Measurements from ENCODE around the gene TLX2.

TLX2 gene

DNA sequence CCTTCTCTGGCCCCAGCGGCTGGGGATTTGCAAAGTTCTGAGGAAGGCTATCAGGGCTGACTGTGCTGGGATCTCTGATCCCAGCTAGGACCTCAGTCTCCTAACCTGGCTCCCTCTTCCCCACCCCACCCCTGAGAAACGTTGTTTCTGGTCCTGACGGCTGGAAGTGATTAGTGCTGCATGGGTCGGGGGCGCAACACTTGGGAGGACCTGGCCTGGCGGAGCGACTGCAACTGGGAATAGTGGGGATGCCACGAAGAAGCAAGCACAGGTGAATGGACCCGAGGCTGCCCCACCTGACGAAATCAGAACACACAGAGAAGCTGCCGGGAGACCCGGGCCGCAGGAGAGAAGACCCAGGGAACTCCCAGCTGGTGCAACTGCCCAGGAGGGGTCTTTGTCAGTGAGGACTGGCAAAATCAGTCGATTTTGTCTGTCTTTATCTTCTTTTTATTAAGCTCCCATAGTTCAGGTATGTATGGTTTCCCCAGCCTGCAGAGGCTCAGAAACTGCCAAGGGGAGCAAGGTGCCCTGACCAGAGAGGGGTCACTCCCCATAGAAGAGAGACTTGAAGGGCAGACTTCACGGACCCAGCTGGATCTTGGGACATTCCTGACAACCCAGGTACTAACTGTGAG, 14.2 kb upstream of the TLX2 start:
- H2AFZ ChIP-seq (ENCODE audit: low read depth, low read length, severe bottlenecking), result no peak overlapping the region
- no peaks in the 10 kb centered on the region for H3K9me3 ChIP-seq (ENCODE audit: insufficient read depth, low read length)
- H3K4me3 ChIP-seq (ENCODE audit: insufficient read depth, low read length, poor library complexity, severe bottlenecking), result no peak overlapping the region
- H3K27ac ChIP-seq (ENCODE audit: low read depth, low read length), result no peak overlapping the region
- no peaks in the 10 kb centered on the region for H3K27me3 ChIP-seq (ENCODE audit: low read length)
- no peak overlapping the region for H3K9ac ChIP-seq (ENCODE audit: low read length)
- TF ChIP-seq, protein P1, sequence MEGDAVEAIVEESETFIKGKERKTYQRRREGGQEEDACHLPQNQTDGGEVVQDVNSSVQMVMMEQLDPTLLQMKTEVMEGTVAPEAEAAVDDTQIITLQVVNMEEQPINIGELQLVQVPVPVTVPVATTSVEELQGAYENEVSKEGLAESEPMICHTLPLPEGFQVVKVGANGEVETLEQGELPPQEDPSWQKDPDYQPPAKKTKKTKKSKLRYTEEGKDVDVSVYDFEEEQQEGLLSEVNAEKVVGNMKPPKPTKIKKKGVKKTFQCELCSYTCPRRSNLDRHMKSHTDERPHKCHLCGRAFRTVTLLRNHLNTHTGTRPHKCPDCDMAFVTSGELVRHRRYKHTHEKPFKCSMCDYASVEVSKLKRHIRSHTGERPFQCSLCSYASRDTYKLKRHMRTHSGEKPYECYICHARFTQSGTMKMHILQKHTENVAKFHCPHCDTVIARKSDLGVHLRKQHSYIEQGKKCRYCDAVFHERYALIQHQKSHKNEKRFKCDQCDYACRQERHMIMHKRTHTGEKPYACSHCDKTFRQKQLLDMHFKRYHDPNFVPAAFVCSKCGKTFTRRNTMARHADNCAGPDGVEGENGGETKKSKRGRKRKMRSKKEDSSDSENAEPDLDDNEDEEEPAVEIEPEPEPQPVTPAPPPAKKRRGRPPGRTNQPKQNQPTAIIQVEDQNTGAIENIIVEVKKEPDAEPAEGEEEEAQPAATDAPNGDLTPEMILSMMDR (IDR thresholded peaks at IDR 0.05; ENCODE audit: insufficient read depth, low read length, poor library complexity, severe bottlenecking), result no peak
- H4K20me1 ChIP-seq (ENCODE audit: low read depth, low read length), result no peaks in the 10 kb centered on the region
- H3K36me3 ChIP-seq (ENCODE audit: low read length), result no peaks in the 10 kb centered on the region
- no peaks in the 10 kb centered on the region for H3K79me2 ChIP-seq (ENCODE audit: insufficient read depth, low read length)
- no peaks in the 10 kb centered on the region for H3F3A ChIP-seq (ENCODE audit: insufficient read depth)
- H3K4me2 ChIP-seq (ENCODE audit: low read depth, low read length, poor library complexity, severe bottlenecking), result no peak overlapping the region
- no peaks in the 10 kb centered on the region for H3K9me2 ChIP-seq (replicated peaks; ENCODE audit: insufficient read depth, low read length)

DNA sequence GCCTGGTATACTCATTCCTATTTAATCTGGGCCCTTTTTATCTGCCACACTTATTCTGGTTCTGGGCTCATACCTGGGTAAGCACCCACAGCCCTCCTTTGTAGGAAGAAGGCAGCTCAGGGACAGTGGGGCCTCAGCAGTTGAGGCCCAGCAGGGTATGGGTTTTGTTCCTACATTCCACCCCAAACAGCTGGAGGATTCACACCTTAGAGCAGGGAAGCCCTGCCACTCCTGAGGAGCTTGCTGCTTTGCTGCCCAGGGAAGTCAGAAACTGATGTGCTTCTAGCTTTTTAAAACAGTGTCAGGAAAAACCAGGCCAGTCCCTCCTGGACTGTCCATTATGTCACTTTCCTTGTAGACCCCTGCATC, 13.7 kb upstream of the TLX2 start:
- Histone ChIP-seq H3K4me3 (ENCODE audit: insufficient read depth, low read length, poor library complexity, severe bottlenecking) (no peak overlapping the region), H3K36me3 (ENCODE audit: low read length) (no peaks in the 10 kb centered on the region), H3K4me2 (ENCODE audit: low read depth, low read length, poor library complexity, severe bottlenecking) (no peak overlapping the region), H2AFZ (ENCODE audit: low read depth, low read length, severe bottlenecking) (no peak overlapping the region), H3K9me2 (replicated peaks; ENCODE audit: insufficient read depth, low read length) (no peaks in the 10 kb centered on the region), H3K79me2 (ENCODE audit: insufficient read depth, low read length) (no peaks in the 10 kb centered on the region), H3F3A (ENCODE audit: insufficient read depth) (no peaks in the 10 kb centered on the region), H4K20me1 (ENCODE audit: low read depth, low read length) (no peaks in the 10 kb centered on the region), H3K9me3 (ENCODE audit: insufficient read depth, low read length) (no peaks in the 10 kb centered on the region), H3K9ac (ENCODE audit: low read length) (no peak overlapping the region), H3K27ac (ENCODE audit: low read depth, low read length) (no peak overlapping the region), H3K27me3 (ENCODE audit: low read length) (no peaks in the 10 kb centered on the region)
- no peak for TF ChIP-seq EZH2phosphoT487 (conservative IDR thresholded peaks at IDR 0.05; ENCODE audit: low read length)

DNA sequence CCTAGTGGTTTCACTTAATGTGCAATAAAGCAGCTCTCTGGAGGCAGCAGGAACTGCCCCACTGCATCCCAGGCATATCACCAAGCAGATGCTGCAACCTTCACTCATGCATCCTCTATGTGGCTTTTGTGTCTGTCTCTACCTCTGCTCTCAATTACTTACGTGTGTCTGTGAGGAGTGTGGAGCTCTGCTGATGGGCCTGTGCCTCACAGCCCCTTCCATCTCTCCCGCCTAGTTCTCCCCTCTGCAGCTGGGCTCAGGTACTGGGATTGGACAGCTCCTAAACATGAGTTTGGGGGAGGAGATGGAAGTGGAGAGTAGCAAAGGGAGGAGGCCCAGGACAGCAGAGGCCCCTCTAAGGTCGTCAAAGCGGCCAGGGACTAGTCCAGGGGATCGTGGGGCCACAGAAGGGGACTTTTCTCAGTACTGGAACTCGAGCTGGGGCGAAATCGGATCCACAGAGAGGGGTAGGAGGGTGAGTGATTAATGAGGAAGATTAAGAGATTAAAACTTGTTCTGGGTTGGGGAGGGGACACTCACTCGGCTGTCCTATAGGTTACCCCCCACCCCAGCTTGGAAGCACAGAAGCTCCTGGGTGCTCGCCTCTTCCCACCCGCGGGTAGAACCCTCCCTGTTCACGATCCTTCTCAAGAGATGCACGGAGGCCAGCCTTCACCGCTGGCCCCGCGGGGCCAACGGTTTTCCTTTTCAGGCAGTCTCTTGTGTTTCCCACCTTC, 12.7 kb upstream of the TLX2 start:
- no peak overlapping the region for H3K4me3 ChIP-seq (ENCODE audit: insufficient read depth, low read length, poor library complexity, severe bottlenecking)

More for the DNA sequence above, 12.7 kb upstream of the TLX2 start:
- H3F3A ChIP-seq (ENCODE audit: insufficient read depth), result no peaks in the 10 kb centered on the region
- no peaks in the 10 kb centered on the region for H3K9me3 ChIP-seq (ENCODE audit: insufficient read depth, low read length)
- H4K20me1 ChIP-seq (ENCODE audit: low read depth, low read length), result no peaks in the 10 kb centered on the region
- H3K9ac ChIP-seq (ENCODE audit: low read length), result no peak overlapping the region
- no peaks in the 10 kb centered on the region for H3K27me3 ChIP-seq (ENCODE audit: low read length)
- no peak for TF ChIP-seq EZH2phosphoT487 (conservative IDR thresholded peaks at IDR 0.05; ENCODE audit: low read length)
- TF ChIP-seq, protein P1 (IDR thresholded peaks at IDR 0.05; ENCODE audit: insufficient read depth, low read length, poor library complexity, severe bottlenecking), result no peak
- no peak overlapping the region for H2AFZ ChIP-seq (ENCODE audit: low read depth, low read length, severe bottlenecking)
- no peak overlapping the region for H3K4me2 ChIP-seq (ENCODE audit: low read depth, low read length, poor library complexity, severe bottlenecking)
- no peak overlapping the region for H3K27ac ChIP-seq (ENCODE audit: low read depth, low read length)
- no peaks in the 10 kb centered on the region for H3K9me2 ChIP-seq (replicated peaks; ENCODE audit: insufficient read depth, low read length)
- H3K36me3 ChIP-seq (ENCODE audit: low read length), result no peaks in the 10 kb centered on the region
- H3K79me2 ChIP-seq (ENCODE audit: insufficient read depth, low read length), result 0 out of 2 replicates have a peak, but pooled peaks cover under 1% of the 10 kb centered on the region

Measured in SU-DHL-6 (cell line).